Body of pancreas (tissue), 4 donors: ENCODE measurements around the gene GTPBP1. TPM values are rescaled to one million over a fixed set of nuclear protein-coding genes. Genes with fewer than 3 reads are reported as not detected.

Experiments
- ATAC-seq: fragments of 150-250 bp; one replicate; pipeline ENCODE4 v1.9.1; 2016
- DNase-seq, 4 donors: peaks; one replicate each; pipeline ENCODE4 v3.0.0-alpha.2; 2019
- H3K27ac ChIP-seq, 4 donors: fragments of 200-600 bp; sonication (generic); 1 replicate in 3 of 4; 2 replicates in 1 of 4; pipeline versions ENCODE4 v1.5.1 to v1.6.1; 2016 to 2019; ENCODE audit warnings: mild to moderate bottlenecking in 1 of 4, mixed read lengths in 1 of 4, moderate library complexity in 1 of 4
- H3K27me3 ChIP-seq, 2 donors: fragments of 200-600 bp; sonication (generic); one replicate each; pipeline ENCODE4 v1.6.0; 2016; ENCODE audit warnings: mild to moderate bottlenecking in 1 of 2
- H3K36me3 ChIP-seq, 2 donors: fragments of 200-600 bp; sonication (generic); replicated peaks in 1 of 2; 2 replicates each; pipeline ENCODE4 v1.5.1; 2016; ENCODE audit warnings: low read depth in 2 of 2; ENCODE audit not compliant: insufficient read depth in 1 of 2
- H3K4me1 ChIP-seq: fragments of 200-600 bp; sonication (generic); one replicate; pipeline ENCODE4 v1.6.0; 2016
- H3K4me3 ChIP-seq, 2 donors: fragments of 200-600 bp; sonication (generic); 1 replicate in 1 of 2; 2 replicates in 1 of 2; pipeline ENCODE4 v1.5.1; 2016 to 2019
- H3K9me3 ChIP-seq, 3 donors: fragments of 200-600 bp; sonication (generic); 1 replicate in 2 of 3; 2 replicates in 1 of 3; pipeline ENCODE4 v1.5.1; 2016
- CTCF ChIP-seq, 7 experiments: fragments of 450-650 bp in 4 of 7; fragments of 200-600 bp in 3 of 7; sonication (generic) in 3 of 7; IDR thresholded peaks; one replicate each; pipeline ENCODE4 v1.5.1; 2016 to 2019; ENCODE audit warnings: antibody characterized with exemption in 7 of 7
- POLR2A ChIP-seq, 3 donors: fragments of 450-650 bp; IDR thresholded peaks; one replicate each; pipeline ENCODE4 v1.6.1; 2016; ENCODE audit warnings: antibody characterized with exemption in 3 of 3, mild to moderate bottlenecking in 2 of 3
- WGBS, 2 donors: methylation state at CpG; one replicate each; pipeline ENCODE4 v1.1.5; 2017; 5-methylcytosine and 5-hydroxymethylcytosine counted together
- intact Hi-C: fragments of 100-400 bp; cut with DNase I; formaldehyde crosslinking; loops from one replicate; pipeline ENCODE4 v1.15.1; 2023
- total RNA-seq, 2 donors: library from RNA; depleted of rRNA; stranded (reverse); fragments of >200 nt; gene quantifications; one replicate each; pipeline ENCODE4 v1.1.0, GENCODE V29; 2016

GTPBP1 gene
- total RNA-seq, 2 donors from 2014 or later: 34.0 to 53.4 TPM

GRCh38 chr22:38733329-38733723 is 27.6 kb downstream of the GTPBP1 start:
- TF ChIP-seq POLR2A (IDR thresholded peaks at IDR 0.05) (no peak), CTCF (IDR thresholded peaks at IDR 0.05) (peak; percentile 21 to 68 (median 58))
- peaks cover 10 to 42% of the 10 kb centered on the region in 2 donors for H3K36me3 ChIP-seq
- WGBS, 2 donors: 19 to 20% methylated on average over 2 to 4 of the region's 4 CpGs
- DNase-seq (peak in 3 of 4 donors; percentile 55 to 68 (median 65)), ATAC-seq (peak; percentile 43)
- intact Hi-C loops: no loop called here
- no peaks in the 10 kb centered on the region for H3K27me3 ChIP-seq
- peak overlapping the region; percentile 85 to 94 (median 90) for H3K27ac ChIP-seq
- no peaks in the 10 kb centered on the region for H3K9me3 ChIP-seq
- H3K4me1 ChIP-seq: peaks cover 53% of the 10 kb centered on the region
- H3K4me3 ChIP-seq: no peak overlapping the region

DNA sequence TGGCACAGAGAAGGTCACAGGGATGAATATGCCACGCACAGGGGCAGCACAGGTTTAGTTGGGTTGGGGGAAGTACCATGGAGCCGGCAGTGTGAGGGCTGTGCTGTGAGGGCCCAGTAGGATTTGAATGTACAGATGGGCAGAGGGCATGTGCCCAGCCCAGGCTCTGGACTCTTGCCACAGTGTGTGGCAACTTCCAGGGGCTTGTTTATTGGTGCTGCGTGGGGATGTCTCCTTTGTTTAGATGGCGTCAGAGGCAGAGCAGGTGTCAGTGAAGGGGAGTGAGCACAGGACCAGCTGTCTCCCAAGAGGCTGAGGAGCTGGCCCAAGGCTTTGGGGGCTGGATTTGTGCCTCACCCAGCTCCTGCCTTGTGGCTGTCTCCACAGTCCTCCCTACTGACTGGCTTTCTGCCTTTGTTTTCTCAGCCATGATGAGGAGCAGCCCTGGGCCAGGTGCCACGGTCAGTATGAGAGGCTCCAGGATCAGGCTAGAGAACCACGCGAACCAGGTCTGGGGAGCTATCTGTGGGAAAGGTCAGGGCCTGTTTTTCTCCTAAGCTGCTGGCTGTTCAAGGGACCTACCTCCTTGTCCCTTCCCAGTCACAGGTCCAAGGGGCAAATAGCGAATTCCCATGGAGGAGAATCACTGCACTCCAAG is 28.1 kb downstream of the GTPBP1 start:
- peak in 1 of 3 donors; percentile 39 for TF ChIP-seq POLR2A (IDR thresholded peaks at IDR 0.05)
- peak in 1 of 7 experiments; percentile 15 for TF ChIP-seq CTCF (IDR thresholded peaks at IDR 0.05)
- Histone ChIP-seq H3K27me3 (no peaks in the 10 kb centered on the region), H3K36me3 (peaks cover 10 to 41% of the 10 kb centered on the region in 2 donors), H3K4me3 (no peak overlapping the region), H3K27ac (peak overlapping the region; percentile 85 to 94 (median 90)), H3K4me1 (peaks cover 53% of the 10 kb centered on the region), H3K9me3 (no peaks in the 10 kb centered on the region)
- WGBS, 2 donors: 16 to 27% methylated on average over 5 to 8 of the region's 8 CpGs
- DNase-seq (peak; percentile 71 to 90 (median 81)), ATAC-seq (peak; percentile 43)
- intact Hi-C loops: no loop called here

DNA sequence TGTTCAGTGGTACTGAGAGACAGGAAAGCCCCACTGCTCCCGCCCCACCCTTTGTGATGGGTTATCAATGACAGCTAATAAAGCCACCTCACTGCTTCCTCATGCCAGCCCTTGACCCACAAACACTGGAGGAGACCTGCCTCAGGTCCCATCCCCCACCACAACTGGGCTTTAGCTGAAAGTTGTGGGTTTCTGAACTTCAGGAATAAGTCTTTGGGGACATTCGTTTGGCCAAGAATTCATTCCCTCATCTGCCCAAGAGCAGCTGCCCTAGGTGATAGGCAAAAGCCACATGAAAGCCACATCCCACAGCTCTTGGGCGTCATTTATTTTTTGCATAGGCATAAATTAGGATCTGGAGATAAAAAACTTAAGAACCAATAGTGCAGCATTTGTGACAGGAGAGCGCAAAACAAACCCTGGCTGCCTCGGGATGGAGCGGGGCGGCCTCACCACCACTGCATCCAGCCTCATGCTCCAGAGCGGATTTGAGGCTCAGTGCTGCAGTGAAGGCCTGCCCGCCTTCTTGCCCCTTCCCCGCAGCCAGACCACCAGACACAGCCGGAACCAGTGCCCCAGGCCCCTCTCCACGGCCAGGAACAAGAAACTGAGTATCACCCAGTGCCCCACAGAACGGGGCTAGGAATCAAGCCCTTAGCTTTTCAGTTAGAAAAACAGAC is 28.8 kb downstream of the GTPBP1 start:
- Histone ChIP-seq H3K36me3 (peaks cover 17 to 40% of the 10 kb centered on the region in 2 donors), H3K27me3 (no peaks in the 10 kb centered on the region), H3K27ac (peak overlapping the region; percentile 85 to 94 (median 90)), H3K9me3 (no peaks in the 10 kb centered on the region), H3K4me3 (no peak overlapping the region), H3K4me1 (peaks cover 53% of the 10 kb centered on the region)
- 84 to 90% methylated on average over 12 to 13 of the region's 13 CpGs for WGBS, 2 donors
- DNase-seq: no peak
- intact Hi-C loops: no loop called here
- ATAC-seq: no peak
- TF ChIP-seq CTCF (IDR thresholded peaks at IDR 0.05): no peak
- TF ChIP-seq POLR2A (IDR thresholded peaks at IDR 0.05): no peak

DNA sequence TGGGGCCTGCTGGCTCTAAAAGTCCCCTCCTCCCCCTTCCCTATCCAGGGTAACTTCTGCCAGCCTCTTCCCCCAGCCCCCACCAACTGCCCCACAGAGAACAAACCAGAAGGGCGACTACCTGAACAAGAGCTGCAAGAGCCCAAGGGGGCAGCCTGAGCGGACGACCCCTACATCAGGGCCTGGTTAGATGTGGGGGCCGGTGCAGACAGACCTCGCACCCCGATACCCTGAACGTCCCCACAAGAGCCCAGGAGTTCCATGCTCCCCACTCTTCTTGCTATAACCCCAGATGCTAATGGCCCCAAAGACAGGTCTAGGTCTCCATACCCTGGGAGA is 29.4 kb downstream of the GTPBP1 start:
- intact Hi-C loops: no loop called here

More for the DNA sequence above, 29.4 kb downstream of the GTPBP1 start:
- H3K4me3 ChIP-seq: no peak overlapping the region
- 76 to 100% methylated on average over 2 to 3 of the region's 7 CpGs for WGBS, 2 donors
- H3K36me3 ChIP-seq: peaks cover 23 to 40% of the 10 kb centered on the region in 2 donors
- DNase-seq (no peak), ATAC-seq (no peak)
- H3K27ac ChIP-seq: peak overlapping the region; percentile 85 to 94 (median 90)
- H3K9me3 ChIP-seq: no peaks in the 10 kb centered on the region
- no peaks in the 10 kb centered on the region for H3K27me3 ChIP-seq
- TF ChIP-seq CTCF (IDR thresholded peaks at IDR 0.05): no peak
- no peak for TF ChIP-seq POLR2A (IDR thresholded peaks at IDR 0.05)
- H3K4me1 ChIP-seq: peaks cover 53% of the 10 kb centered on the region
